NB4 (cell line): Measurements from ENCODE around the gene SMIM43.

ENCODE experiments used
- MAX ChIP-seq: IDR thresholded peaks from 2 replicates; pipeline ENCODE4 v1.6.1; 2011; ENCODE audit warnings: low read depth, low read length
- TF ChIP-seq, protein P1 (sequence below): IDR thresholded peaks from one replicate; pipeline ENCODE4 v1.5.1; 2012; ENCODE audit warnings: low read depth, low read length

GRCh38 chr4:121738780-121739535 lies 26.0 kb downstream of the SMIM43 start:
- no peak for TF ChIP-seq MAX
- TF ChIP-seq, protein P1, sequence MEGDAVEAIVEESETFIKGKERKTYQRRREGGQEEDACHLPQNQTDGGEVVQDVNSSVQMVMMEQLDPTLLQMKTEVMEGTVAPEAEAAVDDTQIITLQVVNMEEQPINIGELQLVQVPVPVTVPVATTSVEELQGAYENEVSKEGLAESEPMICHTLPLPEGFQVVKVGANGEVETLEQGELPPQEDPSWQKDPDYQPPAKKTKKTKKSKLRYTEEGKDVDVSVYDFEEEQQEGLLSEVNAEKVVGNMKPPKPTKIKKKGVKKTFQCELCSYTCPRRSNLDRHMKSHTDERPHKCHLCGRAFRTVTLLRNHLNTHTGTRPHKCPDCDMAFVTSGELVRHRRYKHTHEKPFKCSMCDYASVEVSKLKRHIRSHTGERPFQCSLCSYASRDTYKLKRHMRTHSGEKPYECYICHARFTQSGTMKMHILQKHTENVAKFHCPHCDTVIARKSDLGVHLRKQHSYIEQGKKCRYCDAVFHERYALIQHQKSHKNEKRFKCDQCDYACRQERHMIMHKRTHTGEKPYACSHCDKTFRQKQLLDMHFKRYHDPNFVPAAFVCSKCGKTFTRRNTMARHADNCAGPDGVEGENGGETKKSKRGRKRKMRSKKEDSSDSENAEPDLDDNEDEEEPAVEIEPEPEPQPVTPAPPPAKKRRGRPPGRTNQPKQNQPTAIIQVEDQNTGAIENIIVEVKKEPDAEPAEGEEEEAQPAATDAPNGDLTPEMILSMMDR = no peak
